Retinal pigment epithelial cell (primary cell): ENCODE results near the gene LIG4.

Source experiments
- DNase-seq: peaks from one replicate; pipeline ENCODE4 v3.0.0-alpha.2; 2010; ENCODE audit warnings: low read depth
- H3K4me3 ChIP-seq: 2 replicates; pipeline ENCODE4 v1.5.1; 2011; ENCODE audit warnings: mild to moderate bottlenecking, low read length, control low read depth, moderate library complexity
- CTCF ChIP-seq: conservative IDR thresholded peaks from 2 replicates; pipeline ENCODE4 v1.5.1; 2011; ENCODE audit warnings: low read depth, low read length, control low read depth, inconsistent platforms

The LIG4 gene

GRCh38 chr13:108215436-108215835 is at the start of gene LIG4:
Gene LIG4, minus strand, starts transcription at chr13:108215536. Its CDS starts 4,268 bp downstream, at chr13:108211268.
- no peak for TF ChIP-seq CTCF
- DNase-seq: peak; percentile 89
- H3K4me3 ChIP-seq: peak within 1 kb of the TSS; percentile 48

- H3K4me3 ChIP-seq: no peak overlapping the region
- TF ChIP-seq CTCF: no peak
- no peak for DNase-seq
Measured at GRCh38 chr13:108263621-108264355, 48.5 kb upstream of the LIG4 start.

GRCh38 chr13:108257248-108257647 is 41.9 kb upstream of the LIG4 start:
- no peak for TF ChIP-seq CTCF
- DNase-seq: no peak
- no peak overlapping the region for H3K4me3 ChIP-seq

- DNase-seq: no peak
- TF ChIP-seq CTCF: no peak
- no peak overlapping the region for H3K4me3 ChIP-seq
Measured at GRCh38 chr13:108249150-108249549, 33.8 kb upstream of the LIG4 start.

- H3K4me3 ChIP-seq: no peak overlapping the region
- DNase-seq: no peak
- TF ChIP-seq CTCF: no peak
Measured at GRCh38 chr13:108230377-108230776, 15.0 kb upstream of the LIG4 start.

GRCh38 chr13:108227651-108228272 is 12.4 kb upstream of the LIG4 start:
- H3K4me3 ChIP-seq: no peak overlapping the region
- no peak for DNase-seq
- peak; percentile 67 for TF ChIP-seq CTCF

GRCh38 chr13:108226184-108226583 is 10.8 kb upstream of the LIG4 start:
- H3K4me3 ChIP-seq: no peak overlapping the region
- TF ChIP-seq CTCF: no peak
- DNase-seq: no peak
